ENCODE results near the gene EXD2. TPM values are rescaled to one million over a fixed set of nuclear protein-coding genes. Genes with fewer than 3 reads are reported as not detected.
"Not testable (repeated sequence)": the region's sequence is repeated elsewhere in the genome, so short reads cannot be mapped to it uniquely, and the experiment has no call there.

Gene EXD2
- total RNA-seq, 1 donor from 2014 or later = 14.0 TPM

GRCh38 chr14:69284170-69284569 lies 92.9 kb downstream of the EXD2 start:
- no peak for TF ChIP-seq CTCF (conservative IDR thresholded peaks at IDR 0.05; ENCODE audit: low read depth, low read length)
- DNase-seq (ENCODE audit: low read depth) = no peak
- no peak overlapping the region for H3K4me3 ChIP-seq (ENCODE audit: low read depth, low read length)

- TF ChIP-seq CTCF (conservative IDR thresholded peaks at IDR 0.05; ENCODE audit: low read depth, low read length) = no peak
- no peak overlapping the region for H3K4me3 ChIP-seq (ENCODE audit: low read depth, low read length)
- DNase-seq (ENCODE audit: low read depth) = no peak
Measured at GRCh38 chr14:69285661-69286255, 94.5 kb downstream of the EXD2 start.

- no peak overlapping the region for H3K4me3 ChIP-seq (ENCODE audit: low read depth, low read length)
- TF ChIP-seq CTCF (conservative IDR thresholded peaks at IDR 0.05; ENCODE audit: low read depth, low read length) = no peak
- no peak for DNase-seq (ENCODE audit: low read depth)
Measured at GRCh38 chr14:69287098-69288010, 96.1 kb downstream of the EXD2 start.

- peak; percentile 41 for TF ChIP-seq CTCF (conservative IDR thresholded peaks at IDR 0.05; ENCODE audit: low read depth, low read length)
- no peak for DNase-seq (ENCODE audit: low read depth)
- H3K4me3 ChIP-seq (ENCODE audit: low read depth, low read length) = no peak overlapping the region
Measured at GRCh38 chr14:69288011-69288771, 96.9 kb downstream of the EXD2 start.

- no peak for TF ChIP-seq CTCF (conservative IDR thresholded peaks at IDR 0.05; ENCODE audit: low read depth, low read length)
- no peak overlapping the region for H3K4me3 ChIP-seq (ENCODE audit: low read depth, low read length)
- DNase-seq (ENCODE audit: low read depth) = no peak
Measured at GRCh38 chr14:69288956-69289705, 97.8 kb downstream of the EXD2 start.

GRCh38 chr14:69289811-69290520 lies 98.7 kb downstream of the EXD2 start:
- TF ChIP-seq CTCF (conservative IDR thresholded peaks at IDR 0.05; ENCODE audit: low read depth, low read length) = no peak
- no peak for DNase-seq (ENCODE audit: low read depth)
- no peak overlapping the region for H3K4me3 ChIP-seq (ENCODE audit: low read depth, low read length)

- DNase-seq (ENCODE audit: low read depth) = not testable (repeated sequence)
Measured at GRCh38 chr14:69290881-69291280, 99.6 kb downstream of the EXD2 start.

More at GRCh38 chr14:69290881-69291280, 99.6 kb downstream of the EXD2 start:
- not testable (repeated sequence) for H3K4me3 ChIP-seq (ENCODE audit: low read depth, low read length)
